ENCODE results near the gene HEATR5A.
"Not testable (repeated sequence)": the region's sequence is repeated elsewhere in the genome, so short reads cannot be mapped to it uniquely, and the experiment has no call there.

The HEATR5A gene

GRCh38 chr14:31244626-31245025 is 175.7 kb downstream of the HEATR5A start:
- no peak overlapping the region for H3K27ac ChIP-seq (ENCODE audit: low read length)
- peaks cover 4% of the 10 kb centered on the region; the same call in 1 of the 2 replicates for H3K4me1 ChIP-seq (ENCODE audit: insufficient read depth, low read length)
- H3K4me3 ChIP-seq (ENCODE audit: low read length) = no peak overlapping the region
- H3K36me3 ChIP-seq (ENCODE audit: insufficient read depth, low read depth, low read length) = no peaks in the 10 kb centered on the region
- H3K27me3 ChIP-seq (ENCODE audit: insufficient read depth, low read length) = no peaks in the 10 kb centered on the region
- H3K9ac ChIP-seq (ENCODE audit: low read depth, low read length) = no peak overlapping the region
- no peaks in the 10 kb centered on the region for H3K9me3 ChIP-seq (ENCODE audit: insufficient read depth, low read depth, low read length)

GRCh38 chr14:31243860-31244259 is 176.5 kb downstream of the HEATR5A start:
- no peaks in the 10 kb centered on the region for H3K9me3 ChIP-seq (ENCODE audit: insufficient read depth, low read depth, low read length)
- H3K4me3 ChIP-seq (ENCODE audit: low read length) = no peak overlapping the region
- H3K27ac ChIP-seq (ENCODE audit: low read length) = no peak overlapping the region
- peaks cover 4% of the 10 kb centered on the region; the same call in 1 of the 2 replicates for H3K4me1 ChIP-seq (ENCODE audit: insufficient read depth, low read length)
- no peak overlapping the region for H3K9ac ChIP-seq (ENCODE audit: low read depth, low read length)
- H3K36me3 ChIP-seq (ENCODE audit: insufficient read depth, low read depth, low read length) = no peaks in the 10 kb centered on the region
- no peaks in the 10 kb centered on the region for H3K27me3 ChIP-seq (ENCODE audit: insufficient read depth, low read length)

- H3K9ac ChIP-seq (ENCODE audit: low read depth, low read length); H3K4me3 ChIP-seq (ENCODE audit: low read length); H3K27ac ChIP-seq (ENCODE audit: low read length); H3K27me3 ChIP-seq (ENCODE audit: insufficient read depth, low read length); H3K9me3 ChIP-seq (ENCODE audit: insufficient read depth, low read depth, low read length); H3K4me1 ChIP-seq (ENCODE audit: insufficient read depth, low read length); H3K36me3 ChIP-seq (ENCODE audit: insufficient read depth, low read depth, low read length): not testable (repeated sequence)
Observed at GRCh38 chr14:31242161-31242940, 178.0 kb downstream of the HEATR5A start.
